GM12878 (cell line): ENCODE measurements around the gene NRG2. TPM values are rescaled to one million over a fixed set of nuclear protein-coding genes. Genes with fewer than 3 reads are reported as not detected.

ENCODE experiments used
- ATAC-seq: fragments of 200-7000 bp; cut with Tn5 transposase; 3 replicates; pipeline ENCODE4 v1.9.1; 2020; ENCODE audit warnings: mild to moderate bottlenecking, moderate library complexity
- BruUV-seq: library from RNA; stranded (reverse); fragments of 400-500 nt; replicated peaks from 2 replicates; lab custom pipeline; 2021; lab: Mats Ljungman, UMichigan
- CTCF ChIA-PET: fragments of 300-600 bp; sonication (Branson Sonifier 250); formaldehyde crosslinking; extraction: SDS; loops from one replicate; lab custom pipeline; 2021; ENCODE audit warnings: inconsistent platforms; lab: Yijun Ruan, JAX
- POLR2A ChIA-PET: fragments of 350-600 bp; formaldehyde crosslinking; extraction: SDS; loops from one replicate; lab custom pipeline; 2021; ENCODE audit warnings: inconsistent platforms; lab: Charles Lee
- RAD21 ChIA-PET: fragments of 300-600 bp; sonication (Branson Sonifier 250); formaldehyde crosslinking; loops from one replicate; lab custom pipeline; 2023; ENCODE audit warnings: antibody characterized with exemption; ENCODE audit not compliant: unreplicated experiment; lab: Charles Lee
- SMC1A ChIA-PET: fragments of 300-600 bp; sonication (Branson Sonifier 250); formaldehyde crosslinking; loops from one replicate; lab custom pipeline; 2023; ENCODE audit not compliant: unreplicated experiment, uncharacterized antibody; lab: Charles Lee
- DNase-seq: peaks from one replicate; pipeline ENCODE4 v3.0.0-alpha.2; 2011; ENCODE audit warnings: low read depth, low spot score
- FAIRE-seq: peaks from 3 replicates; lab custom pipeline; 2011; peaks lifted over from hg19 to GRCh38; lab: Jason Lieb, UNC
- H2AFZ ChIP-seq: 2 replicates; pipeline ENCODE4 v1.6.0; 2011; ENCODE audit warnings: low read depth, low read length, control low read depth; ENCODE audit not compliant: control insufficient read depth
- H3K27ac ChIP-seq: 2 replicates; pipeline ENCODE4 v1.5.1; 2011; ENCODE audit warnings: control low read depth; ENCODE audit not compliant: control insufficient read depth, insufficient read depth
- H3K27me3 ChIP-seq, 2 experiments: replicated peaks in 1 of 2; 2 replicates each; pipeline versions ENCODE4 v1.6.0 to v1.6.1; 2011; ENCODE audit warnings: low read length in 1 of 2; ENCODE audit not compliant: control insufficient read depth in 2 of 2, insufficient read depth in 2 of 2
- H3K36me3 ChIP-seq, 2 experiments: 2 replicates each; pipeline ENCODE4 v1.5.1; 2011; ENCODE audit warnings: low read length in 1 of 2; ENCODE audit not compliant: control insufficient read depth in 2 of 2, insufficient read depth in 2 of 2
- H3K4me1 ChIP-seq: 2 replicates; pipeline ENCODE4 v1.6.1; 2011; ENCODE audit warnings: mild to moderate bottlenecking, low read length, moderate library complexity, mixed read lengths; ENCODE audit not compliant: control insufficient read depth, insufficient read depth
- H3K4me2 ChIP-seq: 2 replicates; pipeline ENCODE4 v1.6.0; 2011; ENCODE audit warnings: control low read depth; ENCODE audit not compliant: control insufficient read depth, insufficient read depth
- H3K4me3 ChIP-seq: fragments of 200-600 bp; sonication (generic); 2 replicates; pipeline ENCODE4 v1.5.1; 2016
- H3K79me2 ChIP-seq: 2 replicates; pipeline ENCODE4 v1.6.0; 2011; ENCODE audit warnings: low read length; ENCODE audit not compliant: control insufficient read depth, insufficient read depth
- H3K9ac ChIP-seq: 2 replicates; pipeline ENCODE4 v1.8.0; 2011; ENCODE audit warnings: low read length, control low read depth, mixed read lengths; ENCODE audit not compliant: control insufficient read depth, insufficient read depth
- H3K9me3 ChIP-seq: replicated peaks from 3 replicates; pipeline ENCODE4 v1.5.1; 2011; ENCODE audit warnings: mild to moderate bottlenecking, low read length; ENCODE audit not compliant: control insufficient read depth, insufficient read depth
- H4K20me1 ChIP-seq: 2 replicates; pipeline ENCODE4 v1.6.0; 2011; ENCODE audit not compliant: control insufficient read depth, insufficient read depth
- CBX3 ChIP-seq: fragments of 200-600 bp; sonication (generic); IDR thresholded peaks from 2 replicates; pipeline ENCODE4 v1.6.1; 2016; ENCODE audit warnings: low read depth, borderline replicate concordance
- HCFC1 ChIP-seq: fragments of 150-350 bp; IDR thresholded peaks from 2 replicates; pipeline ENCODE4 v1.6.1; 2014; ENCODE audit warnings: low read length
- IRF5 ChIP-seq: fragments of 450-650 bp; IDR thresholded peaks from 2 replicates; pipeline ENCODE4 v1.6.1; 2017; ENCODE audit warnings: borderline replicate concordance
- NBN ChIP-seq: fragments of 450-650 bp; IDR thresholded peaks from 2 replicates; pipeline ENCODE4 v1.6.1; 2016
- NFXL1 ChIP-seq: fragments of 450-650 bp; IDR thresholded peaks from 2 replicates; pipeline ENCODE4 v1.6.1; 2017; ENCODE audit warnings: antibody characterized with exemption, mild to moderate bottlenecking, borderline replicate concordance
- SMARCA5 ChIP-seq: fragments of 450-650 bp; IDR thresholded peaks from 2 replicates; pipeline ENCODE4 v1.6.1; 2017; ENCODE audit warnings: mild to moderate bottlenecking
- STAT3 ChIP-seq: IDR thresholded peaks from 2 replicates; pipeline ENCODE4 v1.6.1; 2011; ENCODE audit warnings: low read depth, low read length, improper control_type of control experiment
- ZNF622 ChIP-seq: fragments of 450-650 bp; IDR thresholded peaks from 2 replicates; pipeline ENCODE4 v1.6.1; 2017; ENCODE audit warnings: mild to moderate bottlenecking, inconsistent platforms
- WGBS: methylation state at CpG from one replicate; pipeline ENCODE4 v1.1.6; 2016; ENCODE audit warnings: low lambda C conversion rate; ENCODE audit not compliant: insufficient replicate concordance, insufficient coverage; ENCODE audit errors: missing lambda C conversion rate; 5-methylcytosine and 5-hydroxymethylcytosine counted together
- in situ Hi-C: fragments of 300-500 bp; cut with MboI; formaldehyde crosslinking; loops from 9 replicates; pipeline ENCODE4 v1.14.3; 2018; ENCODE audit warnings: mixed read lengths
- intact Hi-C: fragments of 100-400 bp; cut with micrococcal nuclease; formaldehyde crosslinking; loops from one replicate; pipeline ENCODE4 v1.14.2; 2022; ENCODE audit not compliant: unreplicated experiment
- polyA plus RNA-seq, 11 experiments: library from polyadenylated mRNA; depleted of rRNA in 4 of 11; unstranded in 6 of 11; stranded (reverse) in 5 of 11; fragments of >200 nt; fragmentation: Nextera tagmentation in 4 of 11; fragmentation: Illumina TruSeq in 1 of 11; extraction: Ambion mirVana in 4 of 11; extraction: Trizol in 1 of 11; gene quantifications; 1 replicate in 1 of 11; 2 replicates in 10 of 11; pipeline versions ENCODE4 v1.2.1 to v1.2.3, GENCODE V29; 2011 to 2016; ENCODE audit warnings: inconsistent platforms in 2 of 11, missing spikeins in 2 of 11, low read depth in 1 of 11
- total RNA-seq, 4 experiments: library from RNA; depleted of rRNA in 3 of 4; stranded (reverse); fragments of >200 nt in 3 of 4; fragmentation: Illumina TruSeq in 1 of 4; extraction: Trizol in 1 of 4; gene quantifications; 2 replicates each; pipeline versions ENCODE4 v1.2.1 to v1.2.3, GENCODE V29; 2013 to 2021
- TF ChIP-seq, protein P1 (sequence below): IDR thresholded peaks from 2 replicates; pipeline ENCODE4 v1.6.1; 2011; ENCODE audit warnings: low read depth, mild to moderate bottlenecking, low read length, moderate library complexity, borderline replicate concordance; ENCODE audit errors: extremely low read depth
- TF ChIP-seq, protein P2 (sequence below): IDR thresholded peaks from 2 replicates; pipeline ENCODE4 v1.6.1; 2011; ENCODE audit warnings: mild to moderate bottlenecking, low read depth, low read length, moderate library complexity; ENCODE audit not compliant: insufficient replicate concordance
- TF ChIP-seq, protein P3 (sequence below): fragments of 450-650 bp; IDR thresholded peaks from 2 replicates; pipeline ENCODE4 v1.6.1; 2016; ENCODE audit warnings: mild to moderate bottlenecking
- TF ChIP-seq, protein P4 (sequence below): fragments of 450-650 bp; IDR thresholded peaks from 2 replicates; pipeline ENCODE4 v1.6.1; 2016; ENCODE audit warnings: mild to moderate bottlenecking

The NRG2 gene
- total and polyA plus RNA-seq, 10 of the 15 experiments (the other 5 are each of a cell fraction or from before 2014, with no cell fraction given) = 0.10 to 21.7 (median 9.6) TPM

GRCh38 chr5:139841549-139841948 lies 201.6 kb downstream of the NRG2 start:
- WGBS = 25% methylated on average over 4 of the region's 4 CpGs
- no peak overlapping the region for H3K4me2 ChIP-seq
- intact Hi-C loops (loop anchor here (5.0 kb wide), 1 partner anchor 204 kb away; no protein-coding TSS in a partner anchor), in situ Hi-C loops (loop anchor here (5.0 kb wide), 1 partner anchor 54 kb away; no protein-coding TSS in a partner anchor)
- H3K9ac ChIP-seq = no peak overlapping the region
- no peak overlapping the region for H3K4me3 ChIP-seq
- ChIA-PET CTCF (interaction anchor here (3.0 to 6.7 kb wide), 4 partner anchors 22 to 127 kb away, joined by 14 to 146 read pairs (median 56); no protein-coding TSS in a partner anchor), POLR2A (no interaction called here), SMC1A (interaction anchor here (3.1 to 6.5 kb wide), 2 partner anchors 55 to 128 kb away, joined by 16 to 41 read pairs; no protein-coding TSS in a partner anchor), RAD21 (interaction anchor here (1.5 kb wide), 1 partner anchor 120 kb away, joined by 3 read pairs; no protein-coding TSS in a partner anchor)
- no peaks in the 10 kb centered on the region for H3K36me3 ChIP-seq
- ATAC-seq = no peak
- DNase-seq = no peak
- no peaks in the 10 kb centered on the region for H3K79me2 ChIP-seq
- H4K20me1 ChIP-seq = no peaks in the 10 kb centered on the region
- H2AFZ ChIP-seq = no peak overlapping the region
- BruUV-seq = no TSS peak
- no peaks in the 10 kb centered on the region; a peak in 1 of 4 replicates for H3K27me3 ChIP-seq
- no peaks in the 10 kb centered on the region for H3K9me3 ChIP-seq
- no peak for FAIRE-seq
- H3K27ac ChIP-seq = no peak overlapping the region
- H3K4me1 ChIP-seq = peaks cover 12% of the 10 kb centered on the region
- TF ChIP-seq STAT3 (no peak), HCFC1 (no peak), NFXL1 (no peak)
- TF ChIP-seq, protein P1, sequence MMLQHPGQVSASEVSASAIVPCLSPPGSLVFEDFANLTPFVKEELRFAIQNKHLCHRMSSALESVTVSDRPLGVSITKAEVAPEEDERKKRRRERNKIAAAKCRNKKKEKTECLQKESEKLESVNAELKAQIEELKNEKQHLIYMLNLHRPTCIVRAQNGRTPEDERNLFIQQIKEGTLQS = no peak

DNA sequence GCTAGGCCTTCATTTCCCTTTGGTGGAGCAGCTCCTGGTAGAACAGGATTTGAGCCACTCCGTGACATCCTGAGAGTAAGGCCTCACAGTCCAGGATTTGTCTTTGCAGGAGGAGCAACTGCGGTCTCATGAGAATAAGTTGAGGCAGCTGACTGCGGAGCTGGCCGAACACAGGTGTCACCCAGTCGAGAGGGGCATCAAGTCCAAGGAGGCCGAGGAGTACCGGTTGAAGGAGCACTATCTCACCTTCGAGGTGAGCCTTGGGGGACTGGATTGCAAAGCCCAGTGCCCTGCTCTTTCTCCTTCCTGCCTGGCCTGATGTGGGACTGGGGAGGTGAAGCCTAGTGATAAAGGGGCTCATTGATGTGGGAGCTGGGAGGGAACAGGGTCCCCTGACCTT lies 203.2 kb downstream of the NRG2 start:
- BruUV-seq = no TSS peak
- no peak overlapping the region for H3K4me2 ChIP-seq
- in situ Hi-C loops = loop anchor here (5.0 kb wide), 1 partner anchor 53 kb away; no protein-coding TSS in a partner anchor
- H3K4me3 ChIP-seq = no peak overlapping the region
- H2AFZ ChIP-seq = no peak overlapping the region
- no peaks in the 10 kb centered on the region for H3K27me3 ChIP-seq
- DNase-seq (no peak), ATAC-seq (no peak), FAIRE-seq (no peak)
- H3K4me1 ChIP-seq = peaks cover 12% of the 10 kb centered on the region
- no peaks in the 10 kb centered on the region for H3K79me2 ChIP-seq
- WGBS = 57% methylated on average over 8 of the region's 8 CpGs
- no peak overlapping the region for H3K27ac ChIP-seq
- CTCF ChIA-PET = interaction anchor here (1.1 to 1.5 kb wide), 2 partner anchors 53 to 130 kb away, joined by 3 to 4 read pairs; no protein-coding TSS in a partner anchor
- H4K20me1 ChIP-seq = no peaks in the 10 kb centered on the region
- POLR2A ChIA-PET = no interaction called here
- SMC1A ChIA-PET = no interaction called here
- H3K9me3 ChIP-seq = no peaks in the 10 kb centered on the region
- no peaks in the 10 kb centered on the region for H3K36me3 ChIP-seq
- RAD21 ChIA-PET = no interaction called here
- no peak overlapping the region for H3K9ac ChIP-seq
- intact Hi-C loops = loop anchor here (5.0 kb wide), 1 partner anchor 203 kb away; no protein-coding TSS in a partner anchor
- TF ChIP-seq CBX3 = no peak
- TF ChIP-seq IRF5 = no peak
- TF ChIP-seq, protein P2, sequence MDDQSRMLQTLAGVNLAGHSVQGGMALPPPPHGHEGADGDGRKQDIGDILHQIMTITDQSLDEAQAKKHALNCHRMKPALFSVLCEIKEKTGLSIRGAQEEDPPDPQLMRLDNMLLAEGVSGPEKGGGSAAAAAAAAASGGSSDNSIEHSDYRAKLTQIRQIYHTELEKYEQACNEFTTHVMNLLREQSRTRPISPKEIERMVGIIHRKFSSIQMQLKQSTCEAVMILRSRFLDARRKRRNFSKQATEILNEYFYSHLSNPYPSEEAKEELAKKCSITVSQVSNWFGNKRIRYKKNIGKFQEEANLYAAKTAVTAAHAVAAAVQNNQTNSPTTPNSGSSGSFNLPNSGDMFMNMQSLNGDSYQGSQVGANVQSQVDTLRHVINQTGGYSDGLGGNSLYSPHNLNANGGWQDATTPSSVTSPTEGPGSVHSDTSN = no peak
- no peak for TF ChIP-seq ZNF622
- TF ChIP-seq, protein P3, sequence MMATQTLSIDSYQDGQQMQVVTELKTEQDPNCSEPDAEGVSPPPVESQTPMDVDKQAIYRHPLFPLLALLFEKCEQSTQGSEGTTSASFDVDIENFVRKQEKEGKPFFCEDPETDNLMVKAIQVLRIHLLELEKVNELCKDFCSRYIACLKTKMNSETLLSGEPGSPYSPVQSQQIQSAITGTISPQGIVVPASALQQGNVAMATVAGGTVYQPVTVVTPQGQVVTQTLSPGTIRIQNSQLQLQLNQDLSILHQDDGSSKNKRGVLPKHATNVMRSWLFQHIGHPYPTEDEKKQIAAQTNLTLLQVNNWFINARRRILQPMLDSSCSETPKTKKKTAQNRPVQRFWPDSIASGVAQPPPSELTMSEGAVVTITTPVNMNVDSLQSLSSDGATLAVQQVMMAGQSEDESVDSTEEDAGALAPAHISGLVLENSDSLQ = no peak
- no peak for TF ChIP-seq HCFC1
- TF ChIP-seq SMARCA5 = no peak
- TF ChIP-seq, protein P4, sequence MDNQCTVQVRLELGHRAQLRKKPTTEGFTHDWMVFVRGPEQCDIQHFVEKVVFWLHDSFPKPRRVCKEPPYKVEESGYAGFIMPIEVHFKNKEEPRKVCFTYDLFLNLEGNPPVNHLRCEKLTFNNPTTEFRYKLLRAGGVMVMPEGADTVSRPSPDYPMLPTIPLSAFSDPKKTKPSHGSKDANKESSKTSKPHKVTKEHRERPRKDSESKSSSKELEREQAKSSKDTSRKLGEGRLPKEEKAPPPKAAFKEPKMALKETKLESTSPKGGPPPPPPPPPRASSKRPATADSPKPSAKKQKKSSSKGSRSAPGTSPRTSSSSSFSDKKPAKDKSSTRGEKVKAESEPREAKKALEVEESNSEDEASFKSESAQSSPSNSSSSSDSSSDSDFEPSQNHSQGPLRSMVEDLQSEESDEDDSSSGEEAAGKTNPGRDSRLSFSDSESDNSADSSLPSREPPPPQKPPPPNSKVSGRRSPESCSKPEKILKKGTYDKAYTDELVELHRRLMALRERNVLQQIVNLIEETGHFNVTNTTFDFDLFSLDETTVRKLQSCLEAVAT = no peak
- TF ChIP-seq NBN = no peak
